Body of pancreas (tissue), 4 donors: ENCODE results near the gene GALE.

Experiments
- CTCF ChIP-seq, 7 experiments: fragments of 450-650 bp in 4 of 7; fragments of 200-600 bp in 3 of 7; sonication (generic) in 3 of 7; IDR thresholded peaks; one replicate each; pipeline ENCODE4 v1.5.1; 2016 to 2019; ENCODE audit warnings: antibody characterized with exemption in 7 of 7
- POLR2A ChIP-seq, 3 donors: fragments of 450-650 bp; IDR thresholded peaks; one replicate each; pipeline ENCODE4 v1.6.1; 2016; ENCODE audit warnings: antibody characterized with exemption in 3 of 3, mild to moderate bottlenecking in 2 of 3

- TF ChIP-seq CTCF (IDR thresholded peaks at IDR 0.05) (no peak), POLR2A (IDR thresholded peaks at IDR 0.05) (no peak)
Measured at GRCh38 chr1:23795676-23796465, 4.7 kb downstream of the GALE start.
